Upper lobe of left lung (tissue), 6 donors: Measurements from ENCODE around the gene SART3. TPM values are rescaled to one million over a fixed set of nuclear protein-coding genes. Genes with fewer than 3 reads are reported as not detected.
"Not testable (repeated sequence)": the region's sequence is repeated elsewhere in the genome, so short reads cannot be mapped to it uniquely, and the experiment has no call there.

Experiments used
- ATAC-seq, 2 donors: fragments of 200-7000 bp; cut with Tn5 transposase; one replicate each; pipeline ENCODE4 v1.9.1; 2022; ENCODE audit warnings: mild to moderate bottlenecking in 2 of 2, moderate library complexity in 2 of 2; ENCODE audit not compliant: low FRiP score in 2 of 2
- DNase-seq, 2 donors: peaks; one replicate each; pipeline ENCODE4 v3.0.0-alpha.2; 2019 to 2020
- H3K27ac ChIP-seq, 4 donors: fragments of 200-600 bp; sonication (generic); one replicate each; pipeline ENCODE4 v1.5.1; 2016 to 2019
- H3K27me3 ChIP-seq, 4 donors: fragments of 200-600 bp; sonication (generic); one replicate each; pipeline ENCODE4 v1.5.1; 2017 to 2019
- H3K36me3 ChIP-seq, 4 donors: fragments of 200-600 bp; sonication (generic); one replicate each; pipeline ENCODE4 v1.5.1; 2016 to 2019
- H3K4me1 ChIP-seq, 4 donors: fragments of 200-600 bp; sonication (generic); one replicate each; pipeline ENCODE4 v1.5.1; 2018 to 2019
- H3K4me3 ChIP-seq, 4 donors: fragments of 200-600 bp; sonication (generic); one replicate each; pipeline ENCODE4 v1.5.1; 2017 to 2019; ENCODE audit warnings: mild to moderate bottlenecking in 2 of 4, moderate library complexity in 1 of 4
- H3K9me3 ChIP-seq, 4 donors: fragments of 200-600 bp; sonication (generic); one replicate each; pipeline ENCODE4 v1.5.1; 2018 to 2019
- EP300 ChIP-seq, 4 donors: sonication (generic); formaldehyde crosslinking; IDR thresholded peaks; one replicate each; pipeline ENCODE4 v1.5.1; 2017; ENCODE audit warnings: antibody characterized with exemption in 4 of 4, control low read depth in 2 of 4
- POLR2A ChIP-seq, 4 donors: fragments of 450-650 bp; IDR thresholded peaks; one replicate each; pipeline ENCODE4 v1.5.1; 2016 to 2017; ENCODE audit warnings: antibody characterized with exemption in 4 of 4, mild to moderate bottlenecking in 2 of 4
- POLR2AphosphoS5 ChIP-seq, 2 donors: sonication (generic); formaldehyde crosslinking; IDR thresholded peaks; one replicate each; pipeline ENCODE4 v1.5.1; 2017; ENCODE audit warnings: antibody characterized with exemption in 2 of 2
- WGBS, 2 donors: methylation state at CpG; one replicate each; pipeline ENCODE4 v1.1.5; 2017 to 2018; 5-methylcytosine and 5-hydroxymethylcytosine counted together
- total RNA-seq, 6 donors: library from RNA; depleted of rRNA in 4 of 6; stranded (reverse); fragments of >200 nt in 4 of 6; gene quantifications; one replicate each; pipeline versions ENCODE4 v1.1.0 to v1.2.1, GENCODE V29; 2016 to 2021
- TF ChIP-seq, protein P1 (sequence below), 6 experiments: fragments of 450-650 bp in 4 of 6; fragments of 200-600 bp in 2 of 6; sonication (generic) in 2 of 6; IDR thresholded peaks; one replicate each; pipeline ENCODE4 v1.5.1; 2016 to 2019; ENCODE audit warnings: antibody characterized with exemption in 6 of 6
- donor health status: DM: no; HTN: no; CAD: no; lungs with moderate emphysema.
- donor health status: DM: no; HTN: yes; CAD: no; lungs with severe emphysema.

SART3 gene
- total RNA-seq, 6 donors from 2014 or later = 36.9 to 235 (median 63.9) TPM

DNA sequence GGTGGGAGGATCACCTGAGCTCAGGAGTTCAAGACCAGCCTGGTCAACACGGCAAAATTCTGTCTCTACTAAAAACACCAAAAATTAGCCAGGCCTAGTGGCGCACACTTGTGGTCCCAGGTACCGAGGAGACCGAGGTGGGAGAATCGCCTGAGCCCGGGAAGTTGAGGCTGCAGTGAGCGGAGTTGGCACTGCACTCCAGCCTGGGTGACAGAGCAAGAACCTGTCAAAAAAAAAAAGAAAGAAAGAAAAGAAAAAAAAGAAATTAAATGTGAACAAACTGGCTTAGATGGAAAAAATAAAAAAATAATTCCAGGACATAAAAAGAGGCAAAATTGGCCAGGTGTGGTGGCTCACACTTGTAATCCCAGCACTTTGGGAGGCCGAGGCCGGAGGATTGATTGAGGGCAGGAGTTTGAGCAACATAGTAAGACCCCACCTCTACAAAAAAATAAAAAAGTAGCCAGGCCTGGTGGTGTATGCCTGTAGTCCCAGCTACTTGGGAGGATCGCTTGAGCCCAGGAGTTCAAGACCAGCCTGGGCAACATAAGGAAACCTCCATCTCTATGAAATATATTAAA lies 33.4 kb upstream of the SART3 start:
- no peaks in the 10 kb centered on the region for H3K27me3 ChIP-seq
- H3K4me3 ChIP-seq = no peak overlapping the region
- no peak for TF ChIP-seq POLR2A (IDR thresholded peaks at IDR 0.05)
- TF ChIP-seq, protein P1, sequence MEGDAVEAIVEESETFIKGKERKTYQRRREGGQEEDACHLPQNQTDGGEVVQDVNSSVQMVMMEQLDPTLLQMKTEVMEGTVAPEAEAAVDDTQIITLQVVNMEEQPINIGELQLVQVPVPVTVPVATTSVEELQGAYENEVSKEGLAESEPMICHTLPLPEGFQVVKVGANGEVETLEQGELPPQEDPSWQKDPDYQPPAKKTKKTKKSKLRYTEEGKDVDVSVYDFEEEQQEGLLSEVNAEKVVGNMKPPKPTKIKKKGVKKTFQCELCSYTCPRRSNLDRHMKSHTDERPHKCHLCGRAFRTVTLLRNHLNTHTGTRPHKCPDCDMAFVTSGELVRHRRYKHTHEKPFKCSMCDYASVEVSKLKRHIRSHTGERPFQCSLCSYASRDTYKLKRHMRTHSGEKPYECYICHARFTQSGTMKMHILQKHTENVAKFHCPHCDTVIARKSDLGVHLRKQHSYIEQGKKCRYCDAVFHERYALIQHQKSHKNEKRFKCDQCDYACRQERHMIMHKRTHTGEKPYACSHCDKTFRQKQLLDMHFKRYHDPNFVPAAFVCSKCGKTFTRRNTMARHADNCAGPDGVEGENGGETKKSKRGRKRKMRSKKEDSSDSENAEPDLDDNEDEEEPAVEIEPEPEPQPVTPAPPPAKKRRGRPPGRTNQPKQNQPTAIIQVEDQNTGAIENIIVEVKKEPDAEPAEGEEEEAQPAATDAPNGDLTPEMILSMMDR (IDR thresholded peaks at IDR 0.05) = no peak
- no peak for TF ChIP-seq POLR2AphosphoS5 (IDR thresholded peaks at IDR 0.05)
- no peak for TF ChIP-seq EP300 (IDR thresholded peaks at IDR 0.05)
- peak overlapping the region in 2 of 4 donors; percentile 23 to 34 for H3K27ac ChIP-seq
- no peak for DNase-seq
- no peaks in the 10 kb centered on the region for H3K9me3 ChIP-seq
- no peak for ATAC-seq
- 96 to 98% methylated on average over 10 of the region's 10 CpGs for WGBS, 2 donors
- no peaks in the 10 kb centered on the region for H3K36me3 ChIP-seq
- no peaks in the 10 kb centered on the region for H3K4me1 ChIP-seq

DNA sequence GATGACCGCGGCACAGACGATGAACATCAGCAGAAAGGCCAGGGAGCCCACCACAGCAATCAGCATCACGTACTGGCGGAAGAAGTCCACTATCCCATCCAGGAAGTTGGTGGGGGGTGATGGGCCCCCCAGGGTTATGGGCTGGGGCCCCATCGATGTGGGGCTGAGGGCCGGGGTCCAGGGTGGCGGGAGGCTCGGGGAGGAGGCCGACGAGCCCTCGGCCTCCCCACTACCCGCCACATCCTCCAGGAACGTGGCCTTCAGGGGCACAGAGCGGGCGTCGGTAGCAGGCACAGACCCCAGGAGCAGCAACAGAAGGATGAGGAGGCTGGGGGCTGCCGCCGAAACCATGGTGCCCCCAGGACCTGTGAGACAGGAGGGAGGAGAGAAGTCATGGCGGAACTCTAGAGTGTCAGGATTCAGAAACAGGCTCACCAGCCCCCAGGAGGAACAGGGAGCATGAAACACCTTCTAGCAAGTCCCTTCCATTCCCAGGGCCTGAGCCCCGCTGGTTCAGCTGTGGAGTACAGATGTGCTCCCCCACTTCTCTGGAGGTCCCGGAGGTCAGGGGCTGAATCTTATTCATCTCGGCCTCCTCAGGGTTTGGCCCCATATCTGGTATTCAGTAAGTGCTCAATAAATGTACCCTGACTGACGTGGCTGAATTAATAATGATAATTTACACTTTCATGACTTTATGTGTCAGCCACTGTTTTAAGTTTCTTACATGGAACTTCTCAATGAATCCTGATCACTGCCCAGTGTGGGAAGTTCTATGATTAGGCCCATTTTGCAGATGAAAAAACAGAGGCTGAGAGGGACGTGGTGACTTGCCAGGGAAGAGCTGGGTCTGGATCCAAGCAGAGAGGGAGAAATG lies 31.3 kb upstream of the SART3 start:
- DNase-seq (peak in 1 of 2 donors; percentile 74), ATAC-seq (no peak)
- H3K4me3 ChIP-seq = no peak overlapping the region
- no peaks in the 10 kb centered on the region for H3K27me3 ChIP-seq
- H3K4me1 ChIP-seq = no peaks in the 10 kb centered on the region
- TF ChIP-seq, protein P1 (IDR thresholded peaks at IDR 0.05) = no peak
- TF ChIP-seq POLR2A (IDR thresholded peaks at IDR 0.05) (no peak), POLR2AphosphoS5 (IDR thresholded peaks at IDR 0.05) (no peak), EP300 (IDR thresholded peaks at IDR 0.05) (no peak)
- no peak overlapping the region for H3K27ac ChIP-seq
- WGBS, 2 donors = 94 to 95% methylated on average over 18 to 25 of the region's 25 CpGs
- no peaks in the 10 kb centered on the region for H3K36me3 ChIP-seq
- no peaks in the 10 kb centered on the region for H3K9me3 ChIP-seq

DNA sequence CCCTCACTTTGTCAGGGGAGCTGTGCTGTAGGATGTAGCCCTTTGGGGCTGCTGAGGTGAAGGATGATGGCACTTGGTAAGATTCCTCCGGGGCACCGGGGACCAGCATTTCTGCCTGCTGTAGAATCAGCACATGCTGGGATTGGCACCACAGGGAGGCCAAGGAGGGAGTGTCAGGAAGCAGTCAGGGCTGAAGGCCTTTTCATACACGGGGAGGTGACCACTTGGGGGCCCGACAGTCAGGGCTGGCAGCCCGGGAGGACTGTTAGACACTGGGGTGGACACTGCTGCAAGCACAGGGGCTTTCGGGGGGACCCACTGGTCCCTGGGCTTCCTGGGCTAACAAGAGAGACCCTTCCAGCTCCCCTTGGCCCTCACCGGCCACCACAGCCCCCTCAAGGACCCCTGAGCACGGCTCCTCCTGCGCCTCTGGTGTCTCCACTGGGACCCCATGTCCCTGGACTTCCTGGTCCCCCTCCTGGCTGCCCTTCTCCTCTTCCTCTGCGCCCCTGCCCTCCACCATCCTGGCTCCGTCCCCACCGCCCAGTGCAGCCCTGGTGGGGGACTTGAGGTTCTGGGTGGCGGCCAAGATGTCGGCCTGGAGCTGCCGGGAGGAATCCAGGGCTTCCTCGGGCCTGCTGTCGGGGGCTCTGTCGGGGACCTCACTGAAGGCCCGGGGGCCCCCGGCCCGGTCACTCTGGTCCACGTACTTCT lies 30.5 kb upstream of the SART3 start:
- ATAC-seq (no peak), DNase-seq (no peak)
- TF ChIP-seq EP300 (IDR thresholded peaks at IDR 0.05) (no peak), POLR2AphosphoS5 (IDR thresholded peaks at IDR 0.05) (no peak), POLR2A (IDR thresholded peaks at IDR 0.05) (no peak)
- TF ChIP-seq, protein P1 (IDR thresholded peaks at IDR 0.05) = no peak
- WGBS, 2 donors = 90 to 94% methylated on average over 9 to 15 of the region's 22 CpGs
- Histone ChIP-seq H3K4me1 (no peaks in the 10 kb centered on the region), H3K4me3 (no peak overlapping the region), H3K27ac (no peak overlapping the region), H3K27me3 (no peaks in the 10 kb centered on the region), H3K36me3 (no peaks in the 10 kb centered on the region), H3K9me3 (no peaks in the 10 kb centered on the region)

DNA sequence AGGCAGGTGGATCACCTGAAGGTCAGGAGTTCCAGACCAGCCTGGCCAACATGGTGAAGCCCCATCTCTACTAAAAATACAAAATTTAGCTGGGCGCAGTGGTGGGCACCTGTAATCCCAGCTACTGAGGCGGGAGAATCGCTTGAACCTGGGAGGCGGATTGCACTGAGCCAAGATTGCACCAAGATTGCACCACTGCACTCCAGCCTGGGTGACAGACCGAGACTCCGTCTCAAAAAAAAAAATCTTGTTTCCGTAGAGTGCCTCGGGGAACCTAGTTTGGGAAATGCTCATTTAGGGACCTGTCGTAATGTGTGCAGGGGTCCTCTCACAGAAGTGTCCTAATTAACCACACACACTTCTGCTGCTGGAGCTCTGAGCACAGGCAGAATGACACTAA lies 29.5 kb upstream of the SART3 start:
- not testable (repeated sequence) for H3K9me3 ChIP-seq, H3K27me3 ChIP-seq, DNase-seq, ATAC-seq, H3K4me1 ChIP-seq, H3K36me3 ChIP-seq, H3K27ac ChIP-seq, H3K4me3 ChIP-seq
- WGBS, 2 donors = 87 to 96% methylated on average over 8 to 9 of the region's 9 CpGs

DNA sequence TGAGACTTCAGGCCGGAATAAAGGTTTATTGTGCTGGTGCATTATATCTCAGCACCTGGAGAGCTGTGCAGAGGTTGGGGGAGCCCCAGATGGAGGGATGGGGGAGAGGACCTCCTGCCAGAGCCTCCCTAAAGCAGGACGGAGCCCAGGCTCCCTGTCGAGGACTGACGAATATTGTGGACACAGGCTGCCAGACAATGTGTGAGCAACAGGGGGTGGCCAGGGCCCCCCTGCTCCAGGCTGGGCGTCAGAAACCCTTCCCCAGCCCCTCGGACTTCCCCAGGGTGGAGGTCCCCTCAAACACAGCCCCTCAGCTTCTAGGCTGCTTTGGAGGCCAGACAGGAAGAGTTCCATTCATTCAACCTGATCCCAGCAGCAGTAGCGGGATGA lies 28.9 kb upstream of the SART3 start:
- Histone ChIP-seq H3K4me1 (no peaks in the 10 kb centered on the region), H3K36me3 (no peaks in the 10 kb centered on the region), H3K4me3 (no peak overlapping the region), H3K27ac (no peak overlapping the region), H3K27me3 (no peaks in the 10 kb centered on the region), H3K9me3 (no peaks in the 10 kb centered on the region)
- TF ChIP-seq, protein P1 (IDR thresholded peaks at IDR 0.05) = no peak
- TF ChIP-seq POLR2AphosphoS5 (IDR thresholded peaks at IDR 0.05) (no peak), EP300 (IDR thresholded peaks at IDR 0.05) (no peak), POLR2A (IDR thresholded peaks at IDR 0.05) (no peak)
- no peak for ATAC-seq
- 47 to 65% methylated on average over 3 to 7 of the region's 7 CpGs for WGBS, 2 donors
- DNase-seq = no peak
